ENCODE data around the gene SLIT2.

Gene SLIT2

GRCh38 chr4:20256381-20256881 lies 4.7 kb downstream of the SLIT2 start:
- Histone ChIP-seq H3K79me2 (ENCODE audit: insufficient read depth, low read length) (no peaks in the 10 kb centered on the region), H3K4me3 (ENCODE audit: low read length, poor library complexity, severe bottlenecking) (no peak overlapping the region), H3K27me3 (ENCODE audit: insufficient read depth, low read length, poor library complexity, severe bottlenecking) (no peaks in the 10 kb centered on the region)

GRCh38 chr4:20259707-20260106 lies 8.0 kb downstream of the SLIT2 start:
- H3F3A ChIP-seq (ENCODE audit: low read depth), result no peaks in the 10 kb centered on the region
- no peaks in the 10 kb centered on the region for H3K9me3 ChIP-seq (ENCODE audit: insufficient read depth, low read depth, low read length)
- H3K4me1 ChIP-seq (ENCODE audit: insufficient read depth, low read length, poor library complexity, severe bottlenecking), result no peaks in the 10 kb centered on the region
- no peaks in the 10 kb centered on the region for H3K9me2 ChIP-seq (replicated peaks; ENCODE audit: low read depth, low read length)
- no peak overlapping the region for H3K4me3 ChIP-seq (ENCODE audit: low read length, poor library complexity, severe bottlenecking)
- H3K9ac ChIP-seq (ENCODE audit: low read depth, low read length, poor library complexity, severe bottlenecking), result no peak overlapping the region
- no peaks in the 10 kb centered on the region for H3K27me3 ChIP-seq (ENCODE audit: insufficient read depth, low read length, poor library complexity, severe bottlenecking)
- no peak overlapping the region for H2AFZ ChIP-seq (ENCODE audit: low read length)
- H3K79me2 ChIP-seq (ENCODE audit: insufficient read depth, low read length), result no peaks in the 10 kb centered on the region
- no peak for TF ChIP-seq CTCF (conservative IDR thresholded peaks at IDR 0.05; ENCODE audit: low read length)
- no peak for TF ChIP-seq EZH2phosphoT487 (IDR thresholded peaks at IDR 0.05; ENCODE audit: borderline replicate concordance)
- no peaks in the 10 kb centered on the region for H4K20me1 ChIP-seq (ENCODE audit: insufficient read depth, low read length, poor library complexity, severe bottlenecking)
- no peak overlapping the region for H3K4me2 ChIP-seq (ENCODE audit: low read depth, low read length, poor library complexity, severe bottlenecking)
- no peaks in the 10 kb centered on the region for H3K36me3 ChIP-seq (ENCODE audit: insufficient read depth, low read length)

More at GRCh38 chr4:20256381-20256881, 4.7 kb downstream of the SLIT2 start:
- Histone ChIP-seq H2AFZ (ENCODE audit: low read length) (no peak overlapping the region), H3F3A (ENCODE audit: low read depth) (no peaks in the 10 kb centered on the region), H3K4me2 (ENCODE audit: low read depth, low read length, poor library complexity, severe bottlenecking) (no peak overlapping the region), H3K9ac (ENCODE audit: low read depth, low read length, poor library complexity, severe bottlenecking) (no peak overlapping the region), H3K9me2 (replicated peaks; ENCODE audit: low read depth, low read length) (no peaks in the 10 kb centered on the region), H3K9me3 (ENCODE audit: insufficient read depth, low read depth, low read length) (no peaks in the 10 kb centered on the region), H3K4me1 (ENCODE audit: insufficient read depth, low read length, poor library complexity, severe bottlenecking) (no peaks in the 10 kb centered on the region), H4K20me1 (ENCODE audit: insufficient read depth, low read length, poor library complexity, severe bottlenecking) (no peaks in the 10 kb centered on the region), H3K36me3 (ENCODE audit: insufficient read depth, low read length) (no peaks in the 10 kb centered on the region)
- TF ChIP-seq EZH2phosphoT487 (IDR thresholded peaks at IDR 0.05; ENCODE audit: borderline replicate concordance), result no peak
- TF ChIP-seq CTCF (conservative IDR thresholded peaks at IDR 0.05; ENCODE audit: low read length), result no peak

GRCh38 chr4:20260821-20261220 lies 9.1 kb downstream of the SLIT2 start:
- no peak for TF ChIP-seq CTCF (conservative IDR thresholded peaks at IDR 0.05; ENCODE audit: low read length)
- no peak for TF ChIP-seq EZH2phosphoT487 (IDR thresholded peaks at IDR 0.05; ENCODE audit: borderline replicate concordance)
- Histone ChIP-seq H4K20me1 (ENCODE audit: insufficient read depth, low read length, poor library complexity, severe bottlenecking) (no peaks in the 10 kb centered on the region), H3K79me2 (ENCODE audit: insufficient read depth, low read length) (no peaks in the 10 kb centered on the region), H3K9me2 (replicated peaks; ENCODE audit: low read depth, low read length) (no peaks in the 10 kb centered on the region), H3K27me3 (ENCODE audit: insufficient read depth, low read length, poor library complexity, severe bottlenecking) (no peaks in the 10 kb centered on the region), H3K9ac (ENCODE audit: low read depth, low read length, poor library complexity, severe bottlenecking) (no peak overlapping the region), H3K4me1 (ENCODE audit: insufficient read depth, low read length, poor library complexity, severe bottlenecking) (no peaks in the 10 kb centered on the region), H3K9me3 (ENCODE audit: insufficient read depth, low read depth, low read length) (no peaks in the 10 kb centered on the region), H3F3A (ENCODE audit: low read depth) (no peaks in the 10 kb centered on the region), H2AFZ (ENCODE audit: low read length) (no peak overlapping the region), H3K4me2 (ENCODE audit: low read depth, low read length, poor library complexity, severe bottlenecking) (no peak overlapping the region), H3K4me3 (ENCODE audit: low read length, poor library complexity, severe bottlenecking) (no peak overlapping the region), H3K36me3 (ENCODE audit: insufficient read depth, low read length) (no peaks in the 10 kb centered on the region)

All from Loucy (cell line).